Vagina (tissue), 2 donors: ENCODE data around the gene GPR85.

Source experiments
- POLR2A ChIP-seq, 2 donors: fragments of 450-650 bp; IDR thresholded peaks; one replicate each; pipeline ENCODE4 v1.6.1; 2017; ENCODE audit warnings: antibody characterized with exemption in 2 of 2, mild to moderate bottlenecking in 2 of 2, moderate library complexity in 2 of 2
- POLR2AphosphoS5 ChIP-seq, 2 donors: sonication (generic); formaldehyde crosslinking; IDR thresholded peaks; one replicate each; pipeline ENCODE4 v1.9.0; 2017; ENCODE audit warnings: antibody characterized with exemption in 2 of 2, mild to moderate bottlenecking in 2 of 2, low read depth in 1 of 2; ENCODE audit not compliant: insufficient read depth in 1 of 2
- TF ChIP-seq, protein P1 (sequence below), 3 experiments: fragments of 450-650 bp in 2 of 3; fragments of 200-600 bp in 1 of 3; sonication (generic) in 1 of 3; IDR thresholded peaks; one replicate each; pipeline ENCODE4 v1.5.1; 2017 to 2019; ENCODE audit warnings: antibody characterized with exemption in 3 of 3, mild to moderate bottlenecking in 2 of 3, moderate library complexity in 2 of 3

- TF ChIP-seq, protein P1, sequence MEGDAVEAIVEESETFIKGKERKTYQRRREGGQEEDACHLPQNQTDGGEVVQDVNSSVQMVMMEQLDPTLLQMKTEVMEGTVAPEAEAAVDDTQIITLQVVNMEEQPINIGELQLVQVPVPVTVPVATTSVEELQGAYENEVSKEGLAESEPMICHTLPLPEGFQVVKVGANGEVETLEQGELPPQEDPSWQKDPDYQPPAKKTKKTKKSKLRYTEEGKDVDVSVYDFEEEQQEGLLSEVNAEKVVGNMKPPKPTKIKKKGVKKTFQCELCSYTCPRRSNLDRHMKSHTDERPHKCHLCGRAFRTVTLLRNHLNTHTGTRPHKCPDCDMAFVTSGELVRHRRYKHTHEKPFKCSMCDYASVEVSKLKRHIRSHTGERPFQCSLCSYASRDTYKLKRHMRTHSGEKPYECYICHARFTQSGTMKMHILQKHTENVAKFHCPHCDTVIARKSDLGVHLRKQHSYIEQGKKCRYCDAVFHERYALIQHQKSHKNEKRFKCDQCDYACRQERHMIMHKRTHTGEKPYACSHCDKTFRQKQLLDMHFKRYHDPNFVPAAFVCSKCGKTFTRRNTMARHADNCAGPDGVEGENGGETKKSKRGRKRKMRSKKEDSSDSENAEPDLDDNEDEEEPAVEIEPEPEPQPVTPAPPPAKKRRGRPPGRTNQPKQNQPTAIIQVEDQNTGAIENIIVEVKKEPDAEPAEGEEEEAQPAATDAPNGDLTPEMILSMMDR (IDR thresholded peaks at IDR 0.05), result no peak
- TF ChIP-seq POLR2AphosphoS5 (IDR thresholded peaks at IDR 0.05; ENCODE audit: insufficient read depth in 1 of 2, low read depth in 1 of 2), result no peak
- TF ChIP-seq POLR2A (IDR thresholded peaks at IDR 0.05), result no peak
These were observed 36.1 kb upstream of the GPR85 start for GRCh38 chr7:113122744-113123143.
